Neural crest cell (in vitro differentiated cells): ENCODE measurements around the gene EID3. TPM values are rescaled to one million over a fixed set of nuclear protein-coding genes. Genes with fewer than 3 reads are reported as not detected.
A peak's percentile ranks its signal among the peaks of the same experiment; 100 is the strongest.
"Not testable (repeated sequence)": the region's sequence is repeated elsewhere in the genome, so short reads cannot be mapped to it uniquely, and the experiment has no call there.

Experiments
- DNase-seq: peaks from one replicate; pipeline ENCODE4 v3.0.0; 2021; ENCODE audit warnings: low read depth, mixed read lengths, low spot score
- H3K27ac Mint-ChIP-seq: one replicate; pipeline ENCODE4 v1.8.0; 2021; ENCODE audit warnings: mild to moderate bottlenecking, mixed read lengths; ENCODE audit not compliant: unreplicated experiment
- H3K27me3 Mint-ChIP-seq: 2 replicates; pipeline ENCODE4 v1.8.0; 2021; ENCODE audit warnings: low read depth, mild to moderate bottlenecking, mixed read lengths
- H3K36me3 Mint-ChIP-seq: 2 replicates; pipeline ENCODE4 v1.8.0; 2021; ENCODE audit warnings: low read depth, mild to moderate bottlenecking, mixed read lengths
- H3K4me1 Mint-ChIP-seq: 2 replicates; pipeline ENCODE4 v1.8.0; 2021; ENCODE audit warnings: mixed read lengths
- H3K4me3 Mint-ChIP-seq: one replicate; pipeline ENCODE4 v1.8.0; 2021; ENCODE audit warnings: mild to moderate bottlenecking, mixed read lengths
- H3K9me3 Mint-ChIP-seq: 2 replicates; pipeline ENCODE4 v1.8.0; 2021; ENCODE audit warnings: mixed read lengths
- total RNA-seq: library from RNA; stranded (reverse); gene quantifications from 2 replicates; pipeline ENCODE4 v1.2.1, GENCODE V29; 2021
- TF ChIP-seq, protein P1 (sequence below): fragments of 200-600 bp; sonication (generic); conservative IDR thresholded peaks from 2 replicates; pipeline ENCODE4 v1.5.0; 2021; ENCODE audit warnings: antibody characterized with exemption, mild to moderate bottlenecking

The EID3 gene
- total RNA-seq, 1 donor from 2014 or later = 3.0 TPM

DNA sequence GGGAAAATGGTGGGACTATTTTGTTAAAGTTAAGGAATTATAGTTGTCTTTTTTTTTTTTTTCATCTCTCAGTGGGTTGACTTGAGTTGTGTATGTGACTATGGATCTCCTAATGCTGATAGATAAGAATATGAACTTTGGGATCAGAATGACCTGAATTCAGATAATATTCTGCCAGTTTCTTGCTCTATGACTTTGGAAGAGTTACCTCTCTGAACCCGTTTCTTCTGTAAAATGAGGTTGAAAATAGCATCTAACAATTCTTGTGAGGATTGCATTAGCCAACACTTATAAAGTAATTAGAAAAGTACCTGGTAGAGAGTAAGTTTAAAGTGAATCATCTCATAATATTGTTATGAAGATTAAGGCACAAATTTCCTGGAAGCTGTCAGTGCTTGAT lies 18.4 kb downstream of the EID3 start:
- no peak overlapping the region for H3K27ac Mint-ChIP-seq

DNA sequence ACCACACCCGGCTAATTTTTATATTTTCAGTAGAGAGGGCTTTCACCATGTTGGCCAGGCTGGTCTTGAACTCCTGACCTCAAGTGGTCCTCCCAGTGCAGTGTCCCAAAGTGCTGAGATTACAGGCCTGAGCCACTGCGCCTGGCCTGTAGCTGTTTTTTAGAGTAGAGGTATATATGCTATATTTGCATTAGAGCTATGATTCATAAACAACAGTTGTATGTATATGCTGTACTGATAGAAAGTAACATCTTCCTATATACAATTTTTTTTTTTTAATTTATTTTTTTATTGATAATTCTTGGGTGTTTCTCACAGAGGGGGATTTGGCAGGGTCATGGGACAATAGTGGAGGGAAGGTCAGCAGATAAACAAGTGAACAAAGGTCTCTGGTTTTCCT lies 19.0 kb downstream of the EID3 start:
- Mint-ChIP-seq H3K4me1 (peaks cover 26% of the 10 kb centered on the region), H3K36me3 (peaks cover 31% of the 10 kb centered on the region)
- not testable (repeated sequence) for H3K9me3 Mint-ChIP-seq, H3K27ac Mint-ChIP-seq, H3K27me3 Mint-ChIP-seq, H3K4me3 Mint-ChIP-seq, DNase-seq

More for the DNA sequence above, 18.4 kb downstream of the EID3 start:
- Mint-ChIP-seq H3K9me3 (peaks cover 7% of the 10 kb centered on the region), H3K36me3 (peaks cover 26% of the 10 kb centered on the region), H3K4me1 (peaks cover 26% of the 10 kb centered on the region), H3K27me3 (no peaks in the 10 kb centered on the region), H3K4me3 (no peak overlapping the region)
- DNase-seq = no peak
- TF ChIP-seq, protein P1, sequence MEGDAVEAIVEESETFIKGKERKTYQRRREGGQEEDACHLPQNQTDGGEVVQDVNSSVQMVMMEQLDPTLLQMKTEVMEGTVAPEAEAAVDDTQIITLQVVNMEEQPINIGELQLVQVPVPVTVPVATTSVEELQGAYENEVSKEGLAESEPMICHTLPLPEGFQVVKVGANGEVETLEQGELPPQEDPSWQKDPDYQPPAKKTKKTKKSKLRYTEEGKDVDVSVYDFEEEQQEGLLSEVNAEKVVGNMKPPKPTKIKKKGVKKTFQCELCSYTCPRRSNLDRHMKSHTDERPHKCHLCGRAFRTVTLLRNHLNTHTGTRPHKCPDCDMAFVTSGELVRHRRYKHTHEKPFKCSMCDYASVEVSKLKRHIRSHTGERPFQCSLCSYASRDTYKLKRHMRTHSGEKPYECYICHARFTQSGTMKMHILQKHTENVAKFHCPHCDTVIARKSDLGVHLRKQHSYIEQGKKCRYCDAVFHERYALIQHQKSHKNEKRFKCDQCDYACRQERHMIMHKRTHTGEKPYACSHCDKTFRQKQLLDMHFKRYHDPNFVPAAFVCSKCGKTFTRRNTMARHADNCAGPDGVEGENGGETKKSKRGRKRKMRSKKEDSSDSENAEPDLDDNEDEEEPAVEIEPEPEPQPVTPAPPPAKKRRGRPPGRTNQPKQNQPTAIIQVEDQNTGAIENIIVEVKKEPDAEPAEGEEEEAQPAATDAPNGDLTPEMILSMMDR = no peak

DNA sequence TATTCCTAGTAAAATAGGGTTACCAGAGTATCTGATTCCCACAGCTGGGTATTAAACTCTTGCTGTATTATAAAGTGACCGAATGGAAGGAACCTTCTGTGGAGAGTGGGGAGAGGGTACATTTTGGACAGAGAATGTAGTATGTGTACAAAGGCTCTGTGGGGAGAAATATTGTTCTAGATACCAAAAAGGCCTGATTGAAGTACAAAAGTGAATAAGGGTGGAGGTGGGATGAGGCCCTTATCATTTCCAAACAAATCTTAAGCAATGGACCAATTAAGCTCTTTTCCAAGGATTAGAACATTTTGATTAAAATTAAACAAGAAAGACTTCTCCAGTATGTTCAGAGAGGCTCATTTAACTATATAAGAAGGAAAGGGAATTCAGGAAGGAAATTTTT lies 20.4 kb downstream of the EID3 start:
- DNase-seq = no peak
- Mint-ChIP-seq H3K36me3 (peaks cover 34% of the 10 kb centered on the region), H3K4me3 (peak overlapping the region; percentile 19), H3K27me3 (no peaks in the 10 kb centered on the region), H3K9me3 (peaks cover 7% of the 10 kb centered on the region), H3K4me1 (peaks cover 22% of the 10 kb centered on the region), H3K27ac (no peak overlapping the region)
- TF ChIP-seq, protein P1 = no peak

DNA sequence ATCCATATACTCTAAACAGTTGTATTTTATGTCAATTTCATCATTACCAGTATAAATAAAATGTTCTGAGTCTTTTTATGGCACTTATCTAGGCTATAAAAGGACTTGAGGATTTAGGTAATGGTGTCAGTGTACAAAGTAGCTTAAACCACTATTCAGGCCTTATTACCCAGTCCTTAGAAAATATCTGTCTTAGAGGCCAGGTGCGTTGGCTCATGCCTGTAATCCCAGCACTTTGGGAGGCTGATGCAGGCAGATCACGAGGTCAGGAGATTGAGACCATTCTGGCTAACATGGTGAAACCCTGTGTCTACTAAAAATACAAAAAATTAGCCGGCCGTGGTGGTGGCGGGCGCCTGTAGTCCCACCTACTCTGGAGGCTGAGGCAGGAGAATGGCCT lies 24.7 kb downstream of the EID3 start:
- H3K27ac Mint-ChIP-seq, H3K27me3 Mint-ChIP-seq, H3K4me3 Mint-ChIP-seq, H3K4me1 Mint-ChIP-seq, DNase-seq, H3K9me3 Mint-ChIP-seq: not testable (repeated sequence)
- H3K36me3 Mint-ChIP-seq = peaks cover 29% of the 10 kb centered on the region

DNA sequence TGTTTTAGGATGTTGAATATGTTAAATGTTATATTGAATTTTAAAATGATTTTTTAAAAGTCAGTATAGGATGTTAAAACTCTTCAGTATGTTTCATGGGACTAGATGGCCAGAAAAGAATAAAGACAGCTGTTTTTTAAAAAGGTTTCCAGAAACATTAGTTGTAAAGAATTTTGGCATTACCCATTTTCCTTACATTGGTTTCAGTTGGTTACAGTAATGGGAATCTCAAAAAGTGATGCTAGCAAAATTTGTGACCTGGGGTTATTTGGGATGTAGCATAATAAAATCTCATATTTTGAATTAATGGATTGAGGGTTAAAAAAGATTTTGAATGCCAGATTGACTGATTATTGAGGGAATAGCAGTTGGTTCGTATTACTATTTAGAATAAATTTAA lies 25.3 kb downstream of the EID3 start:
- peaks cover 4% of the 10 kb centered on the region for H3K9me3 Mint-ChIP-seq
- no peak overlapping the region for H3K27ac Mint-ChIP-seq
- no peaks in the 10 kb centered on the region for H3K27me3 Mint-ChIP-seq
- no peak overlapping the region for H3K4me3 Mint-ChIP-seq
- H3K4me1 Mint-ChIP-seq = no peaks in the 10 kb centered on the region
- TF ChIP-seq, protein P1 = no peak
- H3K36me3 Mint-ChIP-seq = peaks cover 30% of the 10 kb centered on the region
- no peak for DNase-seq

DNA sequence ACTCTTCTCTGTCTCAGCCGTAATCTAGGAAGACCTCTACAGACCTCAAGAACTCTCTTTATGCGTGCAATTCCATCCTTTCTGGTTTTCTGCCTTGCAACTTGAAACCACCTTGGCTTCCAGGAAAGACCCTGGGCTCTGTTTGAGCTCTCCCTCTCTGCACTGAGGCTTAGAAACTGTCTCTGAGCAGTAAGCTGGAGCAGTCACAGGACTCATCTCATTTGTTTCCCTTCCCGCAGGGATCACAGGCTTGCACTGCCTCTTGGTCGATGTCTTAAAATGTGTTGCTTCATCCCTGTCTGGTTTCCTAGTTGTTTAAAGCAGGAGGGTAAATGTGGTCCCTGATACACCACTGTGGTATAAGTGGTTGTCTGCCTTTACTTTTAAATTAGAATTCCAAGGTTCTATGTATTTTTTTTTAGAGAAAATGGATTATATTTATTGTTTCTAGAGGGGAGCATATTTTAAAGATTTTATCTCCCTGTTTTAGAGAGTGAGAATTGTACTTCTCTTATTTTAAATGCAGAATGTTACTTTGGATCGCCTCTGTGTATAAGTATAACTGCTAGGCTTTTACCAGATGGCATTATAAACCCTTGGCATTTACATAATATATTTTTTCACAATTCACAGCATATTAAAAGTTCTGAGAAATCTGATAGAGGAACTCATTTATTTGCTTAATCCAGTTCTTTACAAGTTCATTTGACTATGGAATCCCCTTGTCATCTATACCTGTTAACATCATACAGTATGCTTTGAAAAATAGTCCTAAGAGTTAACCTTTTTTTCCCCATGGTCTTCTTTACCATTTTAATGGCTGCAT lies 26.4 kb downstream of the EID3 start:
- no peak for DNase-seq
- no peaks in the 10 kb centered on the region for H3K4me1 Mint-ChIP-seq
- no peak overlapping the region for H3K27ac Mint-ChIP-seq
- no peak overlapping the region for H3K4me3 Mint-ChIP-seq
- TF ChIP-seq, protein P1 = no peak
- H3K36me3 Mint-ChIP-seq = peaks cover 25% of the 10 kb centered on the region
- H3K27me3 Mint-ChIP-seq = no peaks in the 10 kb centered on the region
- no peaks in the 10 kb centered on the region for H3K9me3 Mint-ChIP-seq
